ENCODE data around the gene COPG2.
"Not testable (repeated sequence)": the region's sequence is repeated elsewhere in the genome, so short reads cannot be mapped to it uniquely, and the experiment has no call there.

DNA sequence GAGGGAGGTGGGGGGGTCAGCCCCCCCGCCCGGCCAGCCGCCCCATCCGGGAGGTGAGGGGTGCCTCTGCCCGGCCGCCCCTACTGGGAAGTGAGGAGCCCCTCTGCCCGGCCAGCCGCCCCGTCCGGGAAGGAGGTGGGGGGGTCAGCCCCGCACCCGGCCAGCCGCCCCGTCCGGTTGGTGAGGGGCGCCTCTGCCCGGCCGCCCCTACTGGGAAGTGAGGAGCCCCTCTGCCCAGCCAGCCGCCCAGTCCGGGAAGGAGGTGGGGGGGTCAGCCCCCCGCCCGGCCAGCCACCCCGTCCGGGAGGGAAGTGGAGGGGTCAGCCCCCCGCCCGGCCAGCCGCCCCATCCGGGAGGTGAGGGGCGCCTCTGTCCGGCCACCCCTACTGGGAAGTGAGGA is 77.1 kb downstream of the COPG2 start:
- not testable (repeated sequence) for TF ChIP-seq SAP130 (CRISPR knock-in tag; IDR thresholded peaks at IDR 0.05; ENCODE audit: low read depth); YY1 (IDR thresholded peaks at IDR 0.05; ENCODE audit: insufficient read depth, insufficient replicate concordance, low read depth, low read length)
